ENCODE results near the gene MSANTD1. TPM values are rescaled to one million over a fixed set of nuclear protein-coding genes. Genes with fewer than 3 reads are reported as not detected.

Gene MSANTD1
- total and polyA plus RNA-seq, 10 of the 15 experiments (the other 5 are each of a cell fraction or from before 2014, with no cell fraction given): 0.07 to 0.87 (median 0.22) TPM; not detected in 2

DNA sequence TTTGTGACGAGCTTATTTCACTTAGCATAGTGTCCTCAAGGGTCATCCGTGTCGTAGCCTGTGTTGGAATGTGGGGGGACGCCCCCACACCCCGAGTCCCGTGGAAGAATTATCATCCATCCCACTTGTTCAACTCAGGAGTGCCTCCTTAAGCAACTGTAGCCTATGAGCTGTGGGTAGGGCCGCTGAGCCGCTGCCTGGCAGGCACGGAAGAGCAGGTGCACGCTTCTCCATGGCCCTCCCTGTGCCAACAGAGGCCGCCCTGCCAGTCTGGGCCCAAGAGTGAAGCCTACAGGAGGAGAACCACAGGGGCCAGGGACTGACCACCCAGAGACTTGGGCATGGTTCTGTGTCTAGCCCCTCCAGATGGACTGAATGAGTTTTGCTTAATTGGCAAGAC, 41.5 kb downstream of the MSANTD1 start:
- ChIA-PET RAD21 (ENCODE audit: unreplicated experiment) (no interaction called here), SMC1A (ENCODE audit: uncharacterized antibody, unreplicated experiment) (interaction anchor here (1.9 kb wide), 1 partner anchor 12 kb away, joined by 4 read pairs; no protein-coding TSS in a partner anchor), POLR2A (interaction anchor here (0.7 kb wide), 1 partner anchor 180 kb away, joined by 5 read pairs; no protein-coding TSS in a partner anchor), CTCF (no interaction called here)
- Histone ChIP-seq H2AFZ (ENCODE audit: control insufficient read depth, low read depth, low read length) (no peak overlapping the region), H3K79me2 (ENCODE audit: control insufficient read depth, insufficient read depth, low read length) (no peaks in the 10 kb centered on the region), H3K27ac (ENCODE audit: control insufficient read depth, insufficient read depth) (no peak overlapping the region), H3K4me2 (ENCODE audit: control insufficient read depth, insufficient read depth) (no peak overlapping the region), H3K36me3 (ENCODE audit: control insufficient read depth in 2 of 2, insufficient read depth in 2 of 2, low read length in 1 of 2) (no peaks in the 10 kb centered on the region), H3K27me3 (replicated peaks in 1 of 2; ENCODE audit: control insufficient read depth in 2 of 2, insufficient read depth in 2 of 2, low read length in 1 of 2) (peaks cover 2 to 7% of the 10 kb centered on the region in 2 experiments; a peak in 2 of 4 replicates), H4K20me1 (ENCODE audit: control insufficient read depth, insufficient read depth) (no peaks in the 10 kb centered on the region), H3K4me1 (ENCODE audit: control insufficient read depth, insufficient read depth, low read length) (peaks cover 25% of the 10 kb centered on the region), H3K9me3 (replicated peaks; ENCODE audit: control insufficient read depth, insufficient read depth, low read length) (no peaks in the 10 kb centered on the region; the same call in 2 of the 3 replicates), H3K9ac (ENCODE audit: control insufficient read depth, insufficient read depth, low read length) (no peak overlapping the region), H3K4me3 (no peak overlapping the region)
- BruUV-seq (replicated peaks): no TSS peak
- FAIRE-seq: no peak
- WGBS (ENCODE audit: insufficient coverage, insufficient replicate concordance, low lambda C conversion rate, missing lambda C conversion rate): 62% methylated on average over 11 of the region's 11 CpGs
- TF ChIP-seq MTA2 (IDR thresholded peaks at IDR 0.05; ENCODE audit: low read depth): no peak
- TF ChIP-seq BHLHE40 (IDR thresholded peaks at IDR 0.05; ENCODE audit: borderline replicate concordance in 1 of 2, low read depth in 2 of 2, low read length in 1 of 2): no peak
- TF ChIP-seq IRF4 (IDR thresholded peaks at IDR 0.05; ENCODE audit: low read depth, low read length): no peak
- no peak for TF ChIP-seq SREBF2 (IDR thresholded peaks at IDR 0.05; ENCODE audit: low read length)
- TF ChIP-seq, protein P1, sequence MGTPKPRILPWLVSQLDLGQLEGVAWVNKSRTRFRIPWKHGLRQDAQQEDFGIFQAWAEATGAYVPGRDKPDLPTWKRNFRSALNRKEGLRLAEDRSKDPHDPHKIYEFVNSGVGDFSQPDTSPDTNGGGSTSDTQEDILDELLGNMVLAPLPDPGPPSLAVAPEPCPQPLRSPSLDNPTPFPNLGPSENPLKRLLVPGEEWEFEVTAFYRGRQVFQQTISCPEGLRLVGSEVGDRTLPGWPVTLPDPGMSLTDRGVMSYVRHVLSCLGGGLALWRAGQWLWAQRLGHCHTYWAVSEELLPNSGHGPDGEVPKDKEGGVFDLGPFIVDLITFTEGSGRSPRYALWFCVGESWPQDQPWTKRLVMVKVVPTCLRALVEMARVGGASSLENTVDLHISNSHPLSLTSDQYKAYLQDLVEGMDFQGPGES (IDR thresholded peaks at IDR 0.05): no peak
- no peak for TF ChIP-seq FOS (IDR thresholded peaks at IDR 0.05; ENCODE audit: borderline replicate concordance, extremely low read depth, insufficient read length)
- no peak for TF ChIP-seq ZNF24 (IDR thresholded peaks at IDR 0.05)
- TF ChIP-seq KAT2A (conservative IDR thresholded peaks at IDR 0.05; ENCODE audit: control insufficient read depth, low read depth, low read length): no peak
- no peak for TF ChIP-seq HDAC6 (IDR thresholded peaks at IDR 0.05; ENCODE audit: unreplicated experiment)
- TF ChIP-seq NRF1 (conservative IDR thresholded peaks at IDR 0.05; ENCODE audit: low read depth, low read length): no peak
- no peak for TF ChIP-seq POLR2AphosphoS5 (IDR thresholded peaks at IDR 0.05; ENCODE audit: low read length)
- no peak for TF ChIP-seq FOXK2 (IDR thresholded peaks at IDR 0.05)
- no peak for TF ChIP-seq NR2F1 (conservative IDR thresholded peaks at IDR 0.05)
- TF ChIP-seq POLR2A (IDR thresholded peaks at IDR 0.05; ENCODE audit: low read depth, low read length): no peak
- TF ChIP-seq BCL11A (IDR thresholded peaks at IDR 0.05; ENCODE audit: low read depth, low read length): no peak
- TF ChIP-seq HCFC1 (IDR thresholded peaks at IDR 0.05; ENCODE audit: low read length): no peak
- no peak for TF ChIP-seq CBX5 (IDR thresholded peaks at IDR 0.05; ENCODE audit: low read depth)
- TF ChIP-seq TCF7 (IDR thresholded peaks at IDR 0.05; ENCODE audit: borderline replicate concordance): no peak
- no peak for TF ChIP-seq MEF2A (IDR thresholded peaks at IDR 0.05; ENCODE audit: insufficient read depth, low read depth, low read length)
- no peak for TF ChIP-seq YY1 (IDR thresholded peaks at IDR 0.05; ENCODE audit: low read depth, low read length)
- no peak for ATAC-seq
- in situ Hi-C loops (cut with MboI) (no loop called here), intact Hi-C loops (cut with micrococcal nuclease; ENCODE audit: unreplicated experiment) (no loop called here)
- DNase-seq (ENCODE audit: low read depth, low spot score): no peak
